WERI-Rb-1 (cell line): ENCODE measurements around the gene ZFYVE27.
"Not testable (repeated sequence)": the region's sequence is repeated elsewhere in the genome, so short reads cannot be mapped to it uniquely, and the experiment has no call there.

Experiments used
- DNase-seq: peaks from one replicate; pipeline ENCODE4 v3.0.0-alpha.2; 2020
- H3K27ac ChIP-seq: fragments of 250-450 bp; sonication (Bioruptor Pico); 2 replicates; pipeline ENCODE4 v1.5.1; 2020; ENCODE audit warnings: mild to moderate bottlenecking, moderate library complexity
- H3K27me3 ChIP-seq: fragments of 250-450 bp; sonication (Bioruptor Pico); 2 replicates; pipeline ENCODE4 v1.5.1; 2021; ENCODE audit warnings: mild to moderate bottlenecking, low read depth, moderate library complexity; ENCODE audit not compliant: insufficient read depth, severe bottlenecking
- H3K36me3 ChIP-seq: fragments of 250-450 bp; sonication (Bioruptor Pico); 2 replicates; pipeline ENCODE4 v1.5.1; 2020; ENCODE audit warnings: mild to moderate bottlenecking, moderate library complexity
- H3K4me3 ChIP-seq: 2 replicates; pipeline ENCODE4 v1.5.1; 2011; ENCODE audit warnings: low read depth, mild to moderate bottlenecking, control low read depth, low read length
- H3K9me3 ChIP-seq: fragments of 250-450 bp; sonication (Bioruptor Pico); 2 replicates; pipeline ENCODE4 v1.5.1; 2021; ENCODE audit warnings: mild to moderate bottlenecking, moderate library complexity; ENCODE audit not compliant: severe bottlenecking
- CTCF ChIP-seq: IDR thresholded peaks from 2 replicates; pipeline ENCODE4 v1.5.1; 2011; ENCODE audit warnings: low read depth, mild to moderate bottlenecking, control low read depth, inconsistent platforms, low read length

Gene ZFYVE27

GRCh38 chr10:97736902-97737769, at the start of gene ZFYVE27:
TSS of gene ZFYVE27 (plus strand) at chr10:97737128. CDS start at chr10:97738478, 1,350 bp downstream.
- H3K4me3 ChIP-seq = peak within 1 kb of the TSS; percentile 92
- H3K27me3 ChIP-seq = no peaks in the 10 kb centered on the region
- H3K27ac ChIP-seq = peak within 1 kb of the TSS; percentile 67
- peaks cover 8% of the 10 kb centered on the region for H3K9me3 ChIP-seq
- peaks cover 21% of the 10 kb centered on the region for H3K36me3 ChIP-seq
- peak; percentile 98 for DNase-seq
- no peak for TF ChIP-seq CTCF

- no peak for DNase-seq
- no peak for TF ChIP-seq CTCF
- Histone ChIP-seq H3K27me3 (no peaks in the 10 kb centered on the region), H3K9me3 (no peaks in the 10 kb centered on the region), H3K4me3 (peak overlapping the region; percentile 65), H3K27ac (peak overlapping the region; percentile 72), H3K36me3 (no peaks in the 10 kb centered on the region)
Observed at GRCh38 chr10:97687785-97688781, 48.8 kb upstream of the ZFYVE27 start.

GRCh38 chr10:97689559-97690020, 47.3 kb upstream of the ZFYVE27 start:
- DNase-seq = no peak
- no peak overlapping the region for H3K27ac ChIP-seq
- H3K4me3 ChIP-seq = no peak overlapping the region
- no peak for TF ChIP-seq CTCF
- H3K36me3 ChIP-seq = no peaks in the 10 kb centered on the region
- H3K9me3 ChIP-seq = no peaks in the 10 kb centered on the region
- no peaks in the 10 kb centered on the region for H3K27me3 ChIP-seq

- no peak overlapping the region for H3K27ac ChIP-seq
- DNase-seq = no peak
- TF ChIP-seq CTCF = no peak
Observed at GRCh38 chr10:97690133-97690532, 46.8 kb upstream of the ZFYVE27 start.

GRCh38 chr10:97698072-97698655, 38.8 kb upstream of the ZFYVE27 start:
- DNase-seq, H3K27me3 ChIP-seq, H3K9me3 ChIP-seq, H3K4me3 ChIP-seq, H3K27ac ChIP-seq, H3K36me3 ChIP-seq: not testable (repeated sequence)

More at GRCh38 chr10:97690133-97690532, 46.8 kb upstream of the ZFYVE27 start:
- Histone ChIP-seq H3K9me3 (no peaks in the 10 kb centered on the region), H3K27me3 (no peaks in the 10 kb centered on the region), H3K4me3 (no peak overlapping the region), H3K36me3 (no peaks in the 10 kb centered on the region)
